Parathyroid adenoma (tissue), 2 donors: Measurements from ENCODE around the gene KIF26B.
"Not testable (repeated sequence)": the region's sequence is repeated elsewhere in the genome, so short reads cannot be mapped to it uniquely, and the experiment has no call there.

ENCODE experiments used
- H2AFZ ChIP-seq: fragments of 300-600 bp; sonication (generic); one replicate; pipeline ENCODE4 v1.7.0; 2017; ENCODE audit warnings: antibody characterized with exemption, mild to moderate bottlenecking
- H3K27ac ChIP-seq: fragments of 300-600 bp; sonication (generic); one replicate; pipeline ENCODE4 v1.7.0; 2017
- H3K27me3 ChIP-seq: fragments of 300-600 bp; sonication (generic); one replicate; pipeline ENCODE4 v1.7.0; 2017; ENCODE audit warnings: low read length; ENCODE audit not compliant: control insufficient read depth, insufficient read depth
- H3K36me3 ChIP-seq: fragments of 300-600 bp; sonication (generic); one replicate; pipeline ENCODE4 v1.7.0; 2017; ENCODE audit warnings: low read length; ENCODE audit not compliant: control insufficient read depth, insufficient read depth
- H3K4me1 ChIP-seq: fragments of 300-600 bp; sonication (generic); one replicate; pipeline ENCODE4 v1.7.0; 2017; ENCODE audit warnings: control low read depth
- H3K4me2 ChIP-seq: fragments of 300-600 bp; sonication (generic); one replicate; pipeline ENCODE4 v1.7.0; 2017; ENCODE audit warnings: low read length
- H3K4me3 ChIP-seq: fragments of 300-600 bp; sonication (generic); one replicate; pipeline ENCODE4 v1.7.0; 2017; ENCODE audit warnings: low read depth, low read length
- H3K79me2 ChIP-seq: fragments of 300-600 bp; sonication (generic); one replicate; pipeline ENCODE4 v1.7.0; 2017; ENCODE audit warnings: control low read depth
- H3K9ac ChIP-seq: fragments of 300-600 bp; sonication (generic); one replicate; pipeline ENCODE4 v1.7.0; 2017; ENCODE audit warnings: mild to moderate bottlenecking
- H3K9me3 ChIP-seq: fragments of 300-600 bp; sonication (generic); one replicate; pipeline ENCODE4 v1.7.0; 2017; ENCODE audit warnings: low read length; ENCODE audit not compliant: control insufficient read depth
- TF ChIP-seq, protein P1 (sequence below): fragments of 300-600 bp; sonication (generic); IDR thresholded peaks from one replicate; pipeline ENCODE4 v1.7.0; 2017; ENCODE audit warnings: antibody characterized with exemption, mild to moderate bottlenecking
- donor health status: primary hyperparathyroidism.

Gene KIF26B

DNA sequence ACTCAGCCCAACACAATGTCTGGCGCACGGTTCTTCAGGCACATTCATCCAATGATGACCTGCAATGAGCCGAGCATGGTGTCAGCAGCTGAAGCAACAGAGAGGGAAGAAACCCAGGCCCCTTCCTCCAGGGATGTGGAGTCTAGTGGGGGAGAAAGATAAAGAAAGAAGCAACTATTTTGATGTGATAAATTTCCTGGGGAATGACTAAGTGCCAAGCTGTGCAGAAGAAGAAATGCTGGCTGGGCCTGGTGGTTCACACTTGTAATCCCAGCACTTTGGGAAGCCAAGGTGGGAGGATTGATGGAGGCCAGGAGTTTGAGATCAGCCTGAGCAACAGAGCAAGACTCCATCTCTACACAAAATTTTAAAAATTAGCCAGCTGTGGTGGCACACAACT is 561.8 kb downstream of the KIF26B start:
- H3K36me3 ChIP-seq = no peaks in the 10 kb centered on the region
- H3K27me3 ChIP-seq = no peaks in the 10 kb centered on the region
- H3K4me2 ChIP-seq = no peak overlapping the region

DNA sequence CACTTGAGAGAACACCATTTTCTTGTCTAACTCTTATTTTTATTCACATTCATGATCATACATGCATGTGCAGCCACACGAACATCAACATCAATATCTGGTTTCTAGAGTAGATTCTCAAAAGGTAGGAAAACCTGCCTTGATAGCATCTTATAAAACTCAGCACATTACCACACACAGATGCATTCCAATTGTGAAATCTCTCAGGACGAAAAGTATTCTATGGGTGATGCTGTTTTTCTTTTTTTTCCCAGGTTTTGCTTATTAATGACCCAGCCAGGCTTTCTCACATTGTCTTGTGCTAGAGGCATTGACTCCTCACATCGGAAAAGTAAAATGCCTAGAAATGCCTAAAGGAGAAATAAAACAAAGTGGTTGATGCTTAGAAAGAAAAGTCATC is 562.8 kb downstream of the KIF26B start:
- Histone ChIP-seq H3K27ac (no peak overlapping the region), H2AFZ (no peak overlapping the region)
- TF ChIP-seq, protein P1, sequence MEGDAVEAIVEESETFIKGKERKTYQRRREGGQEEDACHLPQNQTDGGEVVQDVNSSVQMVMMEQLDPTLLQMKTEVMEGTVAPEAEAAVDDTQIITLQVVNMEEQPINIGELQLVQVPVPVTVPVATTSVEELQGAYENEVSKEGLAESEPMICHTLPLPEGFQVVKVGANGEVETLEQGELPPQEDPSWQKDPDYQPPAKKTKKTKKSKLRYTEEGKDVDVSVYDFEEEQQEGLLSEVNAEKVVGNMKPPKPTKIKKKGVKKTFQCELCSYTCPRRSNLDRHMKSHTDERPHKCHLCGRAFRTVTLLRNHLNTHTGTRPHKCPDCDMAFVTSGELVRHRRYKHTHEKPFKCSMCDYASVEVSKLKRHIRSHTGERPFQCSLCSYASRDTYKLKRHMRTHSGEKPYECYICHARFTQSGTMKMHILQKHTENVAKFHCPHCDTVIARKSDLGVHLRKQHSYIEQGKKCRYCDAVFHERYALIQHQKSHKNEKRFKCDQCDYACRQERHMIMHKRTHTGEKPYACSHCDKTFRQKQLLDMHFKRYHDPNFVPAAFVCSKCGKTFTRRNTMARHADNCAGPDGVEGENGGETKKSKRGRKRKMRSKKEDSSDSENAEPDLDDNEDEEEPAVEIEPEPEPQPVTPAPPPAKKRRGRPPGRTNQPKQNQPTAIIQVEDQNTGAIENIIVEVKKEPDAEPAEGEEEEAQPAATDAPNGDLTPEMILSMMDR = no peak

More for the DNA sequence above, 561.8 kb downstream of the KIF26B start:
- Histone ChIP-seq H3K4me3 (no peak overlapping the region), H3K4me1 (no peaks in the 10 kb centered on the region), H3K9me3 (no peaks in the 10 kb centered on the region), H2AFZ (no peak overlapping the region), H3K27ac (no peak overlapping the region), H3K79me2 (no peaks in the 10 kb centered on the region), H3K9ac (no peak overlapping the region)
- TF ChIP-seq, protein P1 = no peak

DNA sequence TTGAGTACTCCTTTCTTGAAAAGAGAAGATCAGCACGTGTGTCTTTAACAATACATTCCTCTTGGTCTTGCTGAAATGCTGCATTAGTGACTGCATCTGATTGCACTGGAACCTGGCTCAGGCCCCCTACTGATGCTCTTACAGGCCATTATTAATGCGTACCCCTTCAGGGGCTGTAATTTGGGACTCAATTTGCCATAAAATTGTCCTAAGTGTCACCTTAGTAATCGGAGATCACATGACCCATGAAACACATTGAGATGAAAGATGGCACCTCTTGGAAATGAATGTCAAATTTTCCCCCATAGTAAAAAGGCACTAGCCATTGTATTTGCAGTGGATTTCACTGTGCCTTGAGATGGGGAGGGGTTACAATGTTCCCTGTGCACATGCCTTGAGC is 563.3 kb downstream of the KIF26B start:
- no peak overlapping the region for H2AFZ ChIP-seq
- no peaks in the 10 kb centered on the region for H3K79me2 ChIP-seq
- no peak overlapping the region for H3K4me3 ChIP-seq

More for the DNA sequence above, 562.8 kb downstream of the KIF26B start:
- H3K4me2 ChIP-seq = no peak overlapping the region
- H3K4me1 ChIP-seq = no peaks in the 10 kb centered on the region
- no peaks in the 10 kb centered on the region for H3K36me3 ChIP-seq
- H3K9me3 ChIP-seq = no peaks in the 10 kb centered on the region
- H3K79me2 ChIP-seq = no peaks in the 10 kb centered on the region
- no peak overlapping the region for H3K9ac ChIP-seq
- H3K4me3 ChIP-seq = no peak overlapping the region
- H3K27me3 ChIP-seq = no peaks in the 10 kb centered on the region

DNA sequence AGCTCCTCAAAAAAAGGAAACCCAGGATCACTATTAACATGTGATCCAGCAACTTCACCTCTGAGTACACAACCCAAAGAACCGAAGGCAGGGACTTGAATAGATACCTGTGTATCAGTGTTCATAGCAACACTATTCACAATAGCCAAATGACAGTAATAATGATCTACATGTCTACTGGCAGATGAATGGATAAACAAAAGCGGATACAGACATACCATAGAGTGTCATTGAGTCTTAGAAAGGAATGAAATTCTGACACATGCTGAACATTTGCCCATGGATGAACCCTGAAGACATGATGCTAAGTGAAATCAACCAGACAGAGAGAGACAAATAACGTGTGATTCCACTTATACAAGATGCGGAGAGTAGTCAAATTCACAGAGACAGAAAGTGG is 564.2 kb downstream of the KIF26B start:
- Histone ChIP-seq H3K36me3 (no peaks in the 10 kb centered on the region), H3K9me3 (no peaks in the 10 kb centered on the region), H3K27ac (no peak overlapping the region), H3K4me1 (no peaks in the 10 kb centered on the region), H2AFZ (no peak overlapping the region), H3K4me3 (no peak overlapping the region), H3K27me3 (no peaks in the 10 kb centered on the region), H3K9ac (no peak overlapping the region), H3K79me2 (no peaks in the 10 kb centered on the region), H3K4me2 (no peak overlapping the region)
- TF ChIP-seq, protein P1 = no peak

More for the DNA sequence above, 563.3 kb downstream of the KIF26B start:
- TF ChIP-seq, protein P1 = no peak
- H3K9me3 ChIP-seq = no peaks in the 10 kb centered on the region
- no peaks in the 10 kb centered on the region for H3K27me3 ChIP-seq
- H3K36me3 ChIP-seq = no peaks in the 10 kb centered on the region
- no peak overlapping the region for H3K27ac ChIP-seq
- no peaks in the 10 kb centered on the region for H3K4me1 ChIP-seq
- no peak overlapping the region for H3K9ac ChIP-seq
- no peak overlapping the region for H3K4me2 ChIP-seq

DNA sequence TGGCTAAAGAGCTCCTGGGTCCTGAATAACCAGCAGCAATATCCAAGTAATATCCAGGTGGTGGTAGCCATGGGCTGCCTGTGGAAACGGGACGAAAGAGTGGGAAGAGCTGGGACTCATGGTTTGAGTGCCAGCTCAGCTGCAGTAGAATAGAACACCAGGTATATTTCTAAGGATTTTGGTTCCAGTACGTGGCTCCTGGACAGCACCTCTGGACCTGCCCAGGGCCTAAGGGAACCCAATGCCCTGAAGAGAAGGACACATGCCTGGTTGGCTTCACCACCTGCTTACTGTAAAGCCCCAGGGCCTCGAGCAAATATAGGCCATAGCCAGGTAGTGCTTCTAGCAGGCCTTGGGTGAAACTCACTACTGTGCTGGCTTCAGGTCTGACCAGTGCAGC is 566.7 kb downstream of the KIF26B start:
- Histone ChIP-seq H3K4me1 (no peaks in the 10 kb centered on the region), H3K4me3 (no peak overlapping the region), H3K9ac (no peak overlapping the region), H3K27me3 (no peaks in the 10 kb centered on the region), H3K4me2 (no peak overlapping the region), H2AFZ (no peak overlapping the region), H3K9me3 (no peaks in the 10 kb centered on the region), H3K36me3 (no peaks in the 10 kb centered on the region), H3K27ac (no peak overlapping the region), H3K79me2 (no peaks in the 10 kb centered on the region)
- TF ChIP-seq, protein P1 = no peak

DNA sequence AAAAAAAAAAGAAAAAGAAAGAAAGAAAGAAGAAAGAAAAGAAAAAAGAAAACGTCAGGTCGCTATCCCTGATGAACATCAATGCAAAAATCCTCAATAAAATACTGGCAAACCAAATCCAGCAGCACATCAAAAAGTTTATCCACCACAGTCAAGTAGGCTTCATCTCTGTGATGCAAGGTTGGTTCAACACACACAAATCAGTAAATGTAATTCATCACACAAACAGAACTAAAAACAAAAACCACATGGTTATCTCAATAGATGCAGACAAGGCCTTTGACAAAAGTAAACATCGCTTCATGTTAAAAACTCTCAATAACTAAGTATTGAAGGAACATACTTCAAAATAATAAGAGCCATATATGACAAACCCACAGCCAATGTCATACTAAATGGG is 573.2 kb downstream of the KIF26B start:
- not testable (repeated sequence) for H2AFZ ChIP-seq, H3K9ac ChIP-seq, H3K27me3 ChIP-seq, H3K4me2 ChIP-seq, H3K79me2 ChIP-seq, H3K4me3 ChIP-seq, H3K9me3 ChIP-seq, H3K4me1 ChIP-seq, H3K36me3 ChIP-seq, H3K27ac ChIP-seq
